Liver (tissue), 3 donors: ENCODE measurements around the gene TMEM131.

Experiments used
- GABPA ChIP-seq, 2 donors: IDR thresholded peaks in 1 of 2; conservative IDR thresholded peaks in 1 of 2; 2 replicates each; pipeline ENCODE4 v1.6.1; 2016; ENCODE audit warnings: antibody characterized with exemption in 2 of 2, mild to moderate bottlenecking in 1 of 2, moderate library complexity in 1 of 2
- NR2F2 ChIP-seq: IDR thresholded peaks from 2 replicates; pipeline ENCODE4 v1.6.1; 2016; ENCODE audit warnings: antibody characterized with exemption
- TF ChIP-seq, protein P1 (sequence below): fragments of 150-350 bp; IDR thresholded peaks from 2 replicates; pipeline ENCODE4 v1.5.1; 2017; ENCODE audit warnings: improper control_type of control experiment, low read depth, low read length; ENCODE audit not compliant: missing input control
- donor health status: healthy.
- donor health status: healthy.

DNA sequence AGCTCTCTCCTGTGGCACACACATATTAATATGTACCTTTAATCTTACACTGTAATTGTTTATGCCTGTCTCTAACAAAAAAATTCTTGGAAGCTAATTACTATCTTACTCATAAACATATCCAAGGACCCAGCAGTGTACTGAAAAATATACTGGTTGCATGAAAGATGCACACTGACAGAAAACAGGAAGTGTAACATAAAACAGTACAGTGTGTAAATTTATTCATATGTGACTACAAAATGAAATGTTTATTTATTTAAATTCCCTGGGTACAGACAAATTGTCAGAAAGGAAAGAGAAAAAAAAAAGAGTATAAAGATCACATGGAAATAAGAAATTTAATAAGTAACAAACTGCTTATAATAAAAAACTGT lies 28.5 kb downstream of the TMEM131 start:
- TF ChIP-seq GABPA (IDR thresholded peaks at IDR 0.05 in 1 of 2, conservative IDR thresholded peaks at IDR 0.05 in 1 of 2) (no peak), NR2F2 (no peak)
- TF ChIP-seq, protein P1, sequence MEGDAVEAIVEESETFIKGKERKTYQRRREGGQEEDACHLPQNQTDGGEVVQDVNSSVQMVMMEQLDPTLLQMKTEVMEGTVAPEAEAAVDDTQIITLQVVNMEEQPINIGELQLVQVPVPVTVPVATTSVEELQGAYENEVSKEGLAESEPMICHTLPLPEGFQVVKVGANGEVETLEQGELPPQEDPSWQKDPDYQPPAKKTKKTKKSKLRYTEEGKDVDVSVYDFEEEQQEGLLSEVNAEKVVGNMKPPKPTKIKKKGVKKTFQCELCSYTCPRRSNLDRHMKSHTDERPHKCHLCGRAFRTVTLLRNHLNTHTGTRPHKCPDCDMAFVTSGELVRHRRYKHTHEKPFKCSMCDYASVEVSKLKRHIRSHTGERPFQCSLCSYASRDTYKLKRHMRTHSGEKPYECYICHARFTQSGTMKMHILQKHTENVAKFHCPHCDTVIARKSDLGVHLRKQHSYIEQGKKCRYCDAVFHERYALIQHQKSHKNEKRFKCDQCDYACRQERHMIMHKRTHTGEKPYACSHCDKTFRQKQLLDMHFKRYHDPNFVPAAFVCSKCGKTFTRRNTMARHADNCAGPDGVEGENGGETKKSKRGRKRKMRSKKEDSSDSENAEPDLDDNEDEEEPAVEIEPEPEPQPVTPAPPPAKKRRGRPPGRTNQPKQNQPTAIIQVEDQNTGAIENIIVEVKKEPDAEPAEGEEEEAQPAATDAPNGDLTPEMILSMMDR: no peak
